H1 (cell line): ENCODE data around the gene ITLN1. TPM values are rescaled to one million over a fixed set of nuclear protein-coding genes. Genes with fewer than 3 reads are reported as not detected.

Experiments
- CTCF ChIA-PET: fragments of 300-600 bp; sonication (Branson Sonifier 250); formaldehyde crosslinking; loops from one replicate; lab custom pipeline; 2021; ENCODE audit not compliant: partially characterized antibody; lab: Charles Lee
- POLR2A ChIA-PET: fragments of 300-600 bp; sonication (Branson Sonifier 250); formaldehyde crosslinking; loops from one replicate; lab custom pipeline; 2021; ENCODE audit warnings: inconsistent platforms; ENCODE audit not compliant: partially characterized antibody; lab: Charles Lee
- DNase-seq, 2 experiments: peaks; one replicate each; pipeline versions ENCODE4 v3.0.0 to v3.0.0-alpha.2; 2010 to 2022; ENCODE audit warnings: low spot score in 2 of 2, low read depth in 1 of 2, mixed read lengths in 1 of 2
- FAIRE-seq: peaks from 2 replicates; lab custom pipeline; 2011; peaks lifted over from hg19 to GRCh38; lab: Jason Lieb, UNC
- H2AFZ ChIP-seq: 2 replicates; pipeline ENCODE4 v1.8.1; 2012; ENCODE audit warnings: low read length, inconsistent platforms
- H2AK5ac ChIP-seq: 2 replicates; pipeline ENCODE4 v1.6.1; 2013; ENCODE audit warnings: low read depth, low read length
- H2BK120ac ChIP-seq: replicated peaks from 2 replicates; pipeline ENCODE3; 2013; ENCODE audit warnings: low read depth, low read length, inconsistent platforms
- H2BK12ac ChIP-seq: 2 replicates; pipeline ENCODE4 v1.6.1; 2013; ENCODE audit warnings: low read depth, low read length
- H2BK15ac ChIP-seq: 2 replicates; pipeline ENCODE4 v1.6.1; 2013; ENCODE audit warnings: low read length
- H2BK20ac ChIP-seq: 2 replicates; pipeline ENCODE4 v1.6.1; 2013; ENCODE audit warnings: low read length
- H2BK5ac ChIP-seq: 2 replicates; pipeline ENCODE4 v1.6.1; 2013; ENCODE audit warnings: low read depth, low read length
- H3K14ac ChIP-seq: 2 replicates; pipeline ENCODE4 v1.6.1; 2013; ENCODE audit warnings: inconsistent platforms; ENCODE audit not compliant: insufficient read length
- H3K18ac ChIP-seq: 2 replicates; pipeline ENCODE4 v1.6.1; 2013; ENCODE audit warnings: low read length; ENCODE audit errors: extremely low read depth
- H3K23ac ChIP-seq: 2 replicates; pipeline ENCODE4 v1.6.1; 2013; ENCODE audit warnings: inconsistent platforms; ENCODE audit not compliant: insufficient read length
- H3K23me2 ChIP-seq: 2 replicates; pipeline ENCODE4 v1.6.1; 2013; ENCODE audit warnings: low read depth, low read length
- H3K27ac ChIP-seq: 2 replicates; pipeline ENCODE4 v1.6.1; 2011; ENCODE audit warnings: low read depth, low read length, inconsistent platforms
- H3K27me3 ChIP-seq, 4 experiments: replicated peaks in 1 of 4; 1 replicate in 1 of 4; 2 replicates in 3 of 4; pipeline versions ENCODE4 v1.6.1 to v1.8.1; 2011 to 2013; ENCODE audit warnings: low read length in 3 of 4, mild to moderate bottlenecking in 3 of 4, inconsistent platforms in 2 of 4, mixed read lengths in 2 of 4, moderate library complexity in 1 of 4; ENCODE audit not compliant: control insufficient read depth in 3 of 4, insufficient read depth in 3 of 4; ENCODE audit errors: extremely low read depth in 1 of 4
- H3K36me3 ChIP-seq, 4 experiments: 2 replicates each; pipeline versions ENCODE4 v1.6.1 to v1.8.1; 2011 to 2013; ENCODE audit warnings: mild to moderate bottlenecking in 4 of 4, low read length in 3 of 4, moderate library complexity in 2 of 4, control low read depth in 1 of 4, inconsistent platforms in 1 of 4; ENCODE audit not compliant: insufficient read depth in 4 of 4, control insufficient read depth in 2 of 4
- H3K4ac ChIP-seq: replicated peaks from 2 replicates; pipeline ENCODE3; 2013; ENCODE audit warnings: low read length, low read depth, mixed read lengths, inconsistent platforms; ENCODE audit not compliant: insufficient read length
- H3K4me1 ChIP-seq, 4 experiments: replicated peaks in 1 of 4; 1 replicate in 1 of 4; 2 replicates in 3 of 4; pipeline versions ENCODE4 v1.6.1 to v1.8.1; 2011 to 2013; ENCODE audit warnings: low read length in 3 of 4, inconsistent platforms in 2 of 4, mixed read lengths in 1 of 4; ENCODE audit not compliant: insufficient read depth in 4 of 4, control insufficient read depth in 3 of 4
- H3K4me2 ChIP-seq, 2 experiments: 2 replicates each; pipeline versions ENCODE4 v1.6.1 to v1.8.1; 2011 to 2013; ENCODE audit warnings: low read depth in 2 of 2, low read length in 2 of 2, control low read depth in 1 of 2, inconsistent platforms in 1 of 2, mild to moderate bottlenecking in 1 of 2; ENCODE audit not compliant: insufficient read depth in 1 of 2
- H3K4me3 ChIP-seq, 4 experiments: fragments of 200-600, 300-600 bp in 1 of 4; sonication (generic), shearing (Covaris generic), sonication (Bioruptor Twin) in 1 of 4; 2 replicates each; pipeline versions ENCODE4 v1.5.1 to v1.8.1; 2011 to 2016; ENCODE audit warnings: low read length in 4 of 4, low read depth in 3 of 4, control low read depth in 2 of 4, inconsistent platforms in 2 of 4, mild to moderate bottlenecking in 2 of 4, mixed read lengths in 1 of 4, moderate library complexity in 1 of 4; ENCODE audit not compliant: insufficient read depth in 2 of 4; ENCODE audit errors: extremely low read depth in 1 of 4
- H3K56ac ChIP-seq: replicated peaks from 2 replicates; pipeline ENCODE3; 2013; ENCODE audit warnings: low read depth, mild to moderate bottlenecking, mixed read lengths, low read length, inconsistent platforms; ENCODE audit not compliant: insufficient read length
- H3K79me1 ChIP-seq: 2 replicates; pipeline ENCODE4 v1.6.1; 2013; ENCODE audit warnings: low read depth, low read length, control low read depth
- H3K79me2 ChIP-seq, 2 experiments: 2 replicates each; pipeline versions ENCODE4 v1.6.1 to v1.8.1; 2012 to 2013; ENCODE audit warnings: low read length in 2 of 2, mild to moderate bottlenecking in 2 of 2, inconsistent platforms in 1 of 2; ENCODE audit not compliant: insufficient read depth in 2 of 2, control insufficient read depth in 1 of 2
- H3K9ac ChIP-seq, 4 experiments: replicated peaks in 1 of 4; 1 replicate in 1 of 4; 2 replicates in 3 of 4; pipeline versions ENCODE4 v1.6.1 to v1.8.1; 2011 to 2013; ENCODE audit warnings: low read depth in 3 of 4, low read length in 3 of 4, control low read depth in 2 of 4, mild to moderate bottlenecking in 2 of 4, moderate library complexity in 2 of 4, inconsistent platforms in 1 of 4; ENCODE audit errors: extremely low read depth in 1 of 4
- H3K9me3 ChIP-seq, 2 experiments: 2 replicates each; pipeline versions ENCODE4 v1.6.1 to v1.8.1; 2012 to 2013; ENCODE audit warnings: mild to moderate bottlenecking in 2 of 2, moderate library complexity in 2 of 2, control low read depth in 1 of 2, inconsistent platforms in 1 of 2, low read depth in 1 of 2, low read length in 1 of 2, mixed read lengths in 1 of 2; ENCODE audit not compliant: insufficient read depth in 2 of 2
- H4K20me1 ChIP-seq, 2 experiments: replicated peaks in 1 of 2; 2 replicates each; pipeline versions ENCODE3 to v1.8.1; 2011 to 2013; ENCODE audit warnings: inconsistent platforms in 2 of 2, low read length in 2 of 2, mild to moderate bottlenecking in 1 of 2; ENCODE audit not compliant: insufficient read depth in 2 of 2, control insufficient read depth in 1 of 2
- H4K5ac ChIP-seq: 2 replicates; pipeline ENCODE4 v1.6.1; 2013; ENCODE audit warnings: low read length, low read depth, mixed read lengths, inconsistent platforms; ENCODE audit not compliant: insufficient read length
- H4K8ac ChIP-seq: 2 replicates; pipeline ENCODE4 v1.8.0; 2013; ENCODE audit warnings: mild to moderate bottlenecking, moderate library complexity, low read length, inconsistent platforms; ENCODE audit not compliant: insufficient read depth; ENCODE audit errors: extremely low read depth
- H4K91ac ChIP-seq: replicated peaks from 2 replicates; pipeline ENCODE3; 2013; ENCODE audit warnings: low read length, mixed read lengths, inconsistent platforms; ENCODE audit not compliant: insufficient read length
- CHD2 ChIP-seq: IDR thresholded peaks from 2 replicates; pipeline ENCODE4 v1.6.1; 2012; ENCODE audit warnings: low read length, improper control_type of control experiment
- EZH2 ChIP-seq: fragments of 200-600 bp; sonication (generic); IDR thresholded peaks from 2 replicates; pipeline ENCODE4 v1.7.1; 2012; ENCODE audit warnings: low read depth, mild to moderate bottlenecking, moderate library complexity, low read length, inconsistent platforms; ENCODE audit not compliant: severe bottlenecking
- GTF2F1 ChIP-seq: IDR thresholded peaks from 2 replicates; pipeline ENCODE4 v1.6.1; 2012; ENCODE audit warnings: low read depth, low read length, improper control_type of control experiment, borderline replicate concordance
- JUN ChIP-seq: IDR thresholded peaks from 2 replicates; pipeline ENCODE4 v1.6.1; 2011; ENCODE audit warnings: low read depth, mild to moderate bottlenecking, improper control_type of control experiment, low read length
- KDM4A ChIP-seq: IDR thresholded peaks from one replicate; pipeline ENCODE4 v1.7.1; 2012; ENCODE audit warnings: low read depth, mild to moderate bottlenecking, moderate library complexity, low read length, inconsistent platforms; ENCODE audit not compliant: severe bottlenecking
- NRF1 ChIP-seq: IDR thresholded peaks from 2 replicates; pipeline ENCODE4 v1.6.1; 2011; ENCODE audit warnings: mild to moderate bottlenecking, low read depth, low read length, improper control_type of control experiment
- RAD21 ChIP-seq, 2 experiments: IDR thresholded peaks in 1 of 2; conservative IDR thresholded peaks in 1 of 2; 2 replicates each; pipeline ENCODE4 v1.6.1; 2011; ENCODE audit warnings: low read depth in 2 of 2, low read length in 2 of 2, improper control_type of control experiment in 1 of 2, inconsistent platforms in 1 of 2, mild to moderate bottlenecking in 1 of 2, moderate library complexity in 1 of 2
- TBP ChIP-seq: IDR thresholded peaks from 2 replicates; pipeline ENCODE4 v1.6.1; 2011; ENCODE audit warnings: low read depth, low read length, improper control_type of control experiment
- ZNF274 ChIP-seq: IDR thresholded peaks from 2 replicates; pipeline ENCODE4 v1.7.0; 2012; ENCODE audit warnings: low read length, borderline replicate concordance; ENCODE audit errors: extremely low read depth
- WGBS, 2 experiments: shearing (Covaris generic) in 1 of 2; methylation state at CpG; one replicate each; pipeline versions ENCODE4 v1.1.6 to v1.1.7; 2013 to 2015; ENCODE audit warnings: low lambda C conversion rate in 2 of 2, mixed read lengths in 2 of 2, inconsistent platforms in 1 of 2, low coverage in 1 of 2, missing lambda C conversion rate in 1 of 2; ENCODE audit not compliant: insufficient replicate concordance in 2 of 2, insufficient coverage in 1 of 2, insufficient read length in 1 of 2; ENCODE audit errors: extremely low coverage in 1 of 2, missing lambda C conversion rate in 1 of 2; 5-methylcytosine and 5-hydroxymethylcytosine counted together
- polyA plus RNA-seq, 7 experiments: library from polyadenylated mRNA; depleted of rRNA in 3 of 7; stranded (reverse) in 5 of 7; unstranded in 2 of 7; fragments of >200 nt in 5 of 7; fragments of 200-250 nt in 2 of 7; gene quantifications; 1 replicate in 5 of 7; 2 replicates in 1 of 7; 4 replicates in 1 of 7; pipeline versions ENCODE4 v1.2.1 to v1.2.3, GENCODE V29; 2011 to 2013; ENCODE audit warnings: missing spikeins in 2 of 7, mixed read lengths in 2 of 7
- total RNA-seq: library from RNA; stranded (reverse); fragmentation: NEBNext Ultra II Directional; extraction: Animal tissue kit (Norgen Biotek cat#: 25700); gene quantifications from 2 replicates; pipeline ENCODE4 v1.2.1, GENCODE V29; 2021

Gene ITLN1
- total and polyA plus RNA-seq, 2 of the 8 experiments (the other 6 are each of a cell fraction or from before 2014, with no cell fraction given): not detected

GRCh38 chr1:160874935-160875334 is 10.0 kb downstream of the ITLN1 start:
- no peak overlapping the region for H3K14ac ChIP-seq
- FAIRE-seq (no peak), DNase-seq (no peak)
- H4K8ac ChIP-seq: no peak overlapping the region
- peaks cover 0 to 4% (median 0%) of the 10 kb centered on the region in 4 experiments; a peak in 1 of 7 replicates for H3K4me1 ChIP-seq
- no peak overlapping the region for H2AFZ ChIP-seq
- no peak overlapping the region for H3K56ac ChIP-seq
- no peaks in the 10 kb centered on the region for H4K20me1 ChIP-seq
- no peak overlapping the region for H2BK5ac ChIP-seq
- no peak overlapping the region for H4K91ac ChIP-seq
- H3K9ac ChIP-seq: no peak overlapping the region
- H3K9me3 ChIP-seq: no peaks in the 10 kb centered on the region
- no peaks in the 10 kb centered on the region for H3K23me2 ChIP-seq
- H3K79me2 ChIP-seq: no peaks in the 10 kb centered on the region
- no peak overlapping the region for H2BK120ac ChIP-seq
- no peak overlapping the region for H3K23ac ChIP-seq
- H3K18ac ChIP-seq: no peak overlapping the region
- no peak for TF ChIP-seq NRF1
- TF ChIP-seq KDM4A: no peak
- TF ChIP-seq ZNF274: no peak
- TF ChIP-seq RAD21 (IDR thresholded peaks at IDR 0.05 in 1 of 2, conservative IDR thresholded peaks at IDR 0.05 in 1 of 2; ENCODE audit: low read depth in 2 of 2, low read length in 2 of 2): no peak
- no peak for TF ChIP-seq GTF2F1
- TF ChIP-seq CHD2: no peak
- no peak for TF ChIP-seq JUN
- no peak for TF ChIP-seq EZH2
- no peak for TF ChIP-seq TBP
- H2AK5ac ChIP-seq: no peak overlapping the region
- no peaks in the 10 kb centered on the region for H3K79me1 ChIP-seq
- no peak overlapping the region for H3K27ac ChIP-seq
- no peak overlapping the region for H3K4ac ChIP-seq
- H2BK20ac ChIP-seq: no peak overlapping the region
- ChIA-PET POLR2A (no interaction called here), CTCF (interaction anchor here (0.6 kb wide), 1 partner anchor 13 kb away, joined by 3 read pairs; no protein-coding TSS in a partner anchor)
- H3K27me3 ChIP-seq: no peaks in the 10 kb centered on the region
- no peak overlapping the region for H2BK15ac ChIP-seq
- H3K4me2 ChIP-seq: no peak overlapping the region
- no peak overlapping the region for H3K4me3 ChIP-seq
- H4K5ac ChIP-seq: no peak overlapping the region
- 86% methylated on average over 3 of the region's 3 CpGs; no CpG with 5 or more reads in 1 of the 2 experiments for WGBS, 2 experiments
- no peak overlapping the region for H2BK12ac ChIP-seq
- no peaks in the 10 kb centered on the region for H3K36me3 ChIP-seq
